ENCODE results near the gene SORCS2. TPM values are rescaled to one million over a fixed set of nuclear protein-coding genes. Genes with fewer than 3 reads are reported as not detected.

The SORCS2 gene
- polyA plus RNA-seq, 3 donors: 0.46 to 0.55 TPM; not detected in 1

- peaks cover 11 to 27% (median 18%) of the 10 kb centered on the region in 7 donors for H3K9me3 Mint-ChIP-seq
- no peaks in the 10 kb centered on the region for H3K36me3 Mint-ChIP-seq
- no peak for TF ChIP-seq CTCF (IDR thresholded peaks at IDR 0.05)
- Histone ChIP-seq H3K9me3 (replicated peaks in 1 of 2; ENCODE audit: control insufficient read depth in 1 of 2, insufficient read depth in 1 of 2, low read length in 2 of 2) (peaks cover 0 to 14% of the 10 kb centered on the region in 2 donors), H3K9ac (ENCODE audit: insufficient read depth, low read length, poor library complexity, severe bottlenecking) (no peak overlapping the region), H3K27ac (ENCODE audit: low read depth in 1 of 2, low read length in 2 of 2) (no peak overlapping the region), H3K36me3 (replicated peaks in 1 of 2; ENCODE audit: control insufficient read depth in 1 of 2, insufficient read depth in 2 of 2, low read length in 2 of 2) (no peaks in the 10 kb centered on the region), H3K79me2 (ENCODE audit: insufficient read depth, low read length) (no peaks in the 10 kb centered on the region), H3K4me3 (replicated peaks in 1 of 3; ENCODE audit: low read depth in 2 of 3, low read length in 3 of 3) (no peak overlapping the region), H3K4me1 (ENCODE audit: control insufficient read depth in 1 of 2, insufficient read depth in 2 of 2, low read length in 2 of 2) (no peaks in the 10 kb centered on the region), H4K20me1 (ENCODE audit: insufficient read depth, low read length) (no peaks in the 10 kb centered on the region), H2AFZ (ENCODE audit: insufficient read depth, low read depth, low read length, poor library complexity, severe bottlenecking) (no peak overlapping the region), H3K4me2 (replicated peaks; ENCODE audit: extremely low read depth, low read length, poor library complexity, severe bottlenecking) (no peak overlapping the region), H3K27me3 (ENCODE audit: control insufficient read depth in 2 of 2, insufficient read depth in 2 of 2, low read length in 2 of 2) (peaks cover 0 to 3% of the 10 kb centered on the region in 2 donors)
- peaks cover 6% of the 10 kb centered on the region for H3K4me1 Mint-ChIP-seq
- 95% methylated on average over 10 of the region's 14 CpGs for WGBS (ENCODE audit: insufficient coverage)
- peaks cover 7 to 17% (median 14%) of the 10 kb centered on the region in 3 donors for H3K27me3 Mint-ChIP-seq (ENCODE audit: low read depth in 3 of 3)
- no peak overlapping the region for H3K27ac Mint-ChIP-seq
- no peak overlapping the region for H3K4me3 Mint-ChIP-seq
- DNase-seq: no peak
- intact Hi-C loops (cut with micrococcal nuclease): no loop called here
Observed at GRCh38 chr4:7607156-7607910, 415.0 kb downstream of the SORCS2 start.

- H3K27ac Mint-ChIP-seq: peak overlapping the region in 1 of 7 donors; percentile 30
- Histone ChIP-seq H3K4me2 (replicated peaks; ENCODE audit: extremely low read depth, low read length, poor library complexity, severe bottlenecking) (no peak overlapping the region), H4K20me1 (ENCODE audit: insufficient read depth, low read length) (no peaks in the 10 kb centered on the region), H3K9me3 (replicated peaks in 1 of 2; ENCODE audit: control insufficient read depth in 1 of 2, insufficient read depth in 1 of 2, low read length in 2 of 2) (peaks cover 0 to 10% of the 10 kb centered on the region in 2 donors), H3K27ac (ENCODE audit: low read depth in 1 of 2, low read length in 2 of 2) (no peak overlapping the region), H2AFZ (ENCODE audit: insufficient read depth, low read depth, low read length, poor library complexity, severe bottlenecking) (no peak overlapping the region), H3K27me3 (ENCODE audit: control insufficient read depth in 2 of 2, insufficient read depth in 2 of 2, low read length in 2 of 2) (peaks cover 0 to 3% of the 10 kb centered on the region in 2 donors), H3K36me3 (replicated peaks in 1 of 2; ENCODE audit: control insufficient read depth in 1 of 2, insufficient read depth in 2 of 2, low read length in 2 of 2) (no peaks in the 10 kb centered on the region), H3K4me3 (replicated peaks in 1 of 3; ENCODE audit: low read depth in 2 of 3, low read length in 3 of 3) (no peak overlapping the region), H3K9ac (ENCODE audit: insufficient read depth, low read length, poor library complexity, severe bottlenecking) (no peak overlapping the region), H3K79me2 (ENCODE audit: insufficient read depth, low read length) (no peaks in the 10 kb centered on the region), H3K4me1 (ENCODE audit: control insufficient read depth in 1 of 2, insufficient read depth in 2 of 2, low read length in 2 of 2) (no peaks in the 10 kb centered on the region)
- peaks cover 7 to 15% (median 14%) of the 10 kb centered on the region in 3 donors for H3K27me3 Mint-ChIP-seq (ENCODE audit: low read depth in 3 of 3)
- 26% methylated on average over 5 of the region's 7 CpGs for WGBS (ENCODE audit: insufficient coverage)
- peaks cover 6 to 20% (median 15%) of the 10 kb centered on the region in 7 donors for H3K9me3 Mint-ChIP-seq
- H3K4me3 Mint-ChIP-seq: no peak overlapping the region
- peaks cover 6% of the 10 kb centered on the region for H3K4me1 Mint-ChIP-seq
- peak in 2 of 3 donors; percentile 10 to 44 for DNase-seq
- intact Hi-C loops (cut with micrococcal nuclease): no loop called here
- no peak for TF ChIP-seq CTCF (IDR thresholded peaks at IDR 0.05)
- H3K36me3 Mint-ChIP-seq: no peaks in the 10 kb centered on the region
Observed at GRCh38 chr4:7608046-7608445, 415.7 kb downstream of the SORCS2 start.

Data from CD14-positive monocyte (primary cell).